ENCODE results near the gene CCNL2.
"Not testable (repeated sequence)": the region's sequence is repeated elsewhere in the genome, so short reads cannot be mapped to it uniquely, and the experiment has no call there.

Gene CCNL2

GRCh38 chr1:1432274-1432950 lies 33.3 kb upstream of the CCNL2 start:
- no peak for DNase-seq (ENCODE audit: low read depth in 2 of 2)

- DNase-seq (ENCODE audit: low read depth in 2 of 2): no peak
These were observed 32.7 kb upstream of the CCNL2 start for GRCh38 chr1:1431845-1432273.

GRCh38 chr1:1430992-1431844 lies 32.1 kb upstream of the CCNL2 start:
- no peak for DNase-seq (ENCODE audit: low read depth in 2 of 2)

- DNase-seq (ENCODE audit: low read depth in 2 of 2): no peak
These were observed 31.2 kb upstream of the CCNL2 start for GRCh38 chr1:1430114-1430982.

- no peak for DNase-seq (ENCODE audit: low read depth in 2 of 2)
These were observed 30.5 kb upstream of the CCNL2 start for GRCh38 chr1:1429671-1430073.

- DNase-seq (ENCODE audit: low read depth in 2 of 2): not testable (repeated sequence)
These were observed 29.8 kb upstream of the CCNL2 start for GRCh38 chr1:1428967-1429366.

GRCh38 chr1:1428174-1428573 lies 29.0 kb upstream of the CCNL2 start:
- DNase-seq (ENCODE audit: low read depth in 2 of 2): no peak

GRCh38 chr1:1427820-1428148 lies 28.6 kb upstream of the CCNL2 start:
- DNase-seq (ENCODE audit: low read depth in 2 of 2): no peak

GRCh38 chr1:1427106-1427819 lies 28.1 kb upstream of the CCNL2 start:
- DNase-seq (ENCODE audit: low read depth in 2 of 2): no peak

GRCh38 chr1:1426496-1427105 lies 27.5 kb upstream of the CCNL2 start:
- DNase-seq (ENCODE audit: low read depth in 2 of 2): no peak

- DNase-seq (ENCODE audit: low read depth in 2 of 2): no peak
These were observed 26.8 kb upstream of the CCNL2 start for GRCh38 chr1:1425753-1426495.

- no peak for DNase-seq (ENCODE audit: low read depth in 2 of 2)
These were observed 26.3 kb upstream of the CCNL2 start for GRCh38 chr1:1425426-1425752.

GRCh38 chr1:1424707-1425106 lies 25.6 kb upstream of the CCNL2 start:
- DNase-seq (ENCODE audit: low read depth in 2 of 2): no peak

GRCh38 chr1:1423245-1423597 lies 24.1 kb upstream of the CCNL2 start:
- no peak for DNase-seq (ENCODE audit: low read depth in 2 of 2)

- DNase-seq (ENCODE audit: low read depth in 2 of 2): no peak
These were observed 23.5 kb upstream of the CCNL2 start for GRCh38 chr1:1422465-1423244.

GRCh38 chr1:1421907-1422464 lies 22.9 kb upstream of the CCNL2 start:
- DNase-seq (ENCODE audit: low read depth in 2 of 2): no peak

- DNase-seq (ENCODE audit: low read depth in 2 of 2): no peak
These were observed 22.2 kb upstream of the CCNL2 start, which contains the start of gene ANKRD65 for GRCh38 chr1:1421147-1421906. ANKRD65 (minus strand) TSS chr1:1421276; CDS start chr1:1421005, 271 bp downstream.

GRCh38 chr1:1420654-1421141 lies 21.6 kb upstream of the CCNL2 start:
- DNase-seq (ENCODE audit: low read depth in 2 of 2): no peak
